Sigmoid colon (tissue), 7 donors: ENCODE measurements around the gene RIPK3. TPM values are rescaled to one million over a fixed set of nuclear protein-coding genes. Genes with fewer than 3 reads are reported as not detected.

Source experiments
- DNase-seq: peaks from one replicate; pipeline ENCODE4 v3.0.0-alpha.2; 2019
- H3K27ac ChIP-seq, 4 donors: fragments of 200-600 bp; sonication (generic); one replicate each; pipeline ENCODE4 v1.5.1; 2016 to 2019; ENCODE audit warnings: mild to moderate bottlenecking in 1 of 4
- H3K27me3 ChIP-seq, 3 donors: fragments of 200-600 bp; sonication (generic); one replicate each; pipeline ENCODE4 v1.5.1; 2019; ENCODE audit warnings: mild to moderate bottlenecking in 1 of 3
- H3K36me3 ChIP-seq, 4 donors: fragments of 200-600 bp; sonication (generic); one replicate each; pipeline ENCODE4 v1.5.1; 2016 to 2019
- H3K4me1 ChIP-seq, 4 donors: fragments of 200-600 bp; sonication (generic); one replicate each; pipeline ENCODE4 v1.5.1; 2017 to 2019
- H3K4me3 ChIP-seq, 4 donors: fragments of 200-600 bp; sonication (generic); one replicate each; pipeline ENCODE4 v1.5.1; 2017 to 2019; ENCODE audit warnings: mild to moderate bottlenecking in 2 of 4, moderate library complexity in 1 of 4
- H3K9me3 ChIP-seq, 4 donors: fragments of 200-600 bp in 3 of 4; sonication (generic) in 3 of 4; one replicate each; pipeline versions ENCODE4 v1.5.1 to v1.6.1; 2013 to 2019
- CTCF ChIP-seq, 4 experiments: fragments of 450-650 bp in 3 of 4; fragments of 200-600 bp in 1 of 4; IDR thresholded peaks; one replicate each; pipeline ENCODE4 v1.5.1; 2016 to 2019; ENCODE audit warnings: antibody characterized with exemption in 4 of 4, mild to moderate bottlenecking in 3 of 4, moderate library complexity in 2 of 4
- EP300 ChIP-seq, 4 donors: sonication (generic); formaldehyde crosslinking; IDR thresholded peaks; one replicate each; pipeline ENCODE4 v1.6.1; 2017; ENCODE audit warnings: antibody characterized with exemption in 4 of 4
- POLR2A ChIP-seq, 2 donors: fragments of 450-650 bp; IDR thresholded peaks; one replicate each; pipeline ENCODE4 v1.6.1; 2016; ENCODE audit warnings: antibody characterized with exemption in 2 of 2, mild to moderate bottlenecking in 2 of 2, moderate library complexity in 2 of 2
- POLR2AphosphoS5 ChIP-seq, 4 donors: sonication (generic); formaldehyde crosslinking; IDR thresholded peaks; one replicate each; pipeline ENCODE4 v1.6.1; 2017; ENCODE audit warnings: antibody characterized with exemption in 4 of 4
- WGBS, 2 donors: extraction: QIAGEN DNeasy Blood & Tissue Kit; methylation state at CpG; one replicate each; pipeline ENCODE4 v1.1.7; 2013; 5-methylcytosine and 5-hydroxymethylcytosine counted together
- intact Hi-C: fragments of 100-400 bp; cut with DNase I; formaldehyde crosslinking; loops from one replicate; pipeline ENCODE4 v1.15.1; 2023
- polyA plus RNA-seq, 3 donors: library from polyadenylated mRNA; stranded (reverse); fragments of 200-250 nt; gene quantifications; one replicate each; pipeline ENCODE4 v1.2.3, GENCODE V29; 2013
- total RNA-seq, 4 donors: library from RNA; depleted of rRNA; stranded (reverse); fragments of >200 nt; gene quantifications; one replicate each; pipeline ENCODE4 v1.1.0, GENCODE V29; 2016
- donor health status: healthy with polysubstance abuse.
- donor health status: Bipolar disorder and iron deficiency.
- donor health status: healthy.

The RIPK3 gene
- total and polyA plus RNA-seq, 7 donors, result 2.6 to 66.4 (median 12.5) TPM

DNA sequence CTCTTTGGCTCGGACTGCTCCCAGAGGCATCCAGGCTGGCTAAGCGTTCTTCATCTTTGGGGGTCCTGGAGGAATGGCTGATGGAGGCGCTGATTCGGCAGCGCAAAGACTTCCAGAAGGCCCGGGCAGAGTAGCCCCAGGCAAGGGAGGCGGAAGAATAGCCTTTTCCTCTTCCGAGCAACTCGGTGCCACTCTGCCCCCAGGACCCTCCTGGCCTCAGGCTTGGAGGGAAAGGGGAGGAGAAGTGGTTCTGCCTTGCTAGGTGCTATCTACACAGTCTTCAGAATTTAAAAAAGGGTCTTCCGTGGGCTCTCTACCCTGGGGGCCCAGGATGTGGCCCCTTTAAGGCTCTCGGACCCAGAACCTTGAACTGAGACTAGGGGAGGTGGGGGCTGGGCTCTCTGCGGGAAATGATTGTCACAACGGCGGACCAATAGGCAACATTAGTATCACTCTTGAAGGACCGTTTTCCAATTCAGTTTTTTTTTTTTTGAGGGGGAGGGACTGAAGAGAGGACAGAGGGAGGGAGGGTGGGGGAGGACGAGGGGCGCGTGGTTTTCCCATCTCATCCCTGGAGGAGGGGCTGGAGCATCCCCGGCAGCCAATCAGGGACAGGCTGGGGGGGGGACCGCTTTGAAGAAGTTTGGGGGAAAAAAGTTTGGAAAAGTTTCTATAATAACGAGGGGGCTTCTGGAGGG is 27.9 kb upstream of the RIPK3 start, which contains the start of gene NFATC4:
TSS of gene NFATC4 (plus strand) at position 671 of the 698 bp plus-strand sequence. CDS start 157 bp downstream, outside the sequence.
- Histone ChIP-seq H3K9me3 (no peaks in the 10 kb centered on the region), H3K27me3 (no peaks in the 10 kb centered on the region), H3K36me3 (peaks cover 0 to 30% (median 0%) of the 10 kb centered on the region in 4 donors), H3K27ac (peak within 1 kb of the TSS; percentile 91 to 99 (median 98)), H3K4me3 (peak within 1 kb of the TSS; percentile 69 to 90 (median 80)), H3K4me1 (peaks cover 0 to 59% (median 40%) of the 10 kb centered on the region in 4 donors)
- WGBS, 2 donors, result 3 to 8% methylated on average over 21 of the region's 21 CpGs
- no peak for TF ChIP-seq EP300 (IDR thresholded peaks at IDR 0.05)
- peak in 1 of 4 donors; percentile 23 for TF ChIP-seq POLR2AphosphoS5 (IDR thresholded peaks at IDR 0.05)
- DNase-seq, result peak; percentile 95
- intact Hi-C loops, result loop anchor here (1.0 to 5.0 kb wide), 4 partner anchors 34 to 225 kb away; partner anchors contain the start of genes EMC9, SDR39U1 and TINF2

DNA sequence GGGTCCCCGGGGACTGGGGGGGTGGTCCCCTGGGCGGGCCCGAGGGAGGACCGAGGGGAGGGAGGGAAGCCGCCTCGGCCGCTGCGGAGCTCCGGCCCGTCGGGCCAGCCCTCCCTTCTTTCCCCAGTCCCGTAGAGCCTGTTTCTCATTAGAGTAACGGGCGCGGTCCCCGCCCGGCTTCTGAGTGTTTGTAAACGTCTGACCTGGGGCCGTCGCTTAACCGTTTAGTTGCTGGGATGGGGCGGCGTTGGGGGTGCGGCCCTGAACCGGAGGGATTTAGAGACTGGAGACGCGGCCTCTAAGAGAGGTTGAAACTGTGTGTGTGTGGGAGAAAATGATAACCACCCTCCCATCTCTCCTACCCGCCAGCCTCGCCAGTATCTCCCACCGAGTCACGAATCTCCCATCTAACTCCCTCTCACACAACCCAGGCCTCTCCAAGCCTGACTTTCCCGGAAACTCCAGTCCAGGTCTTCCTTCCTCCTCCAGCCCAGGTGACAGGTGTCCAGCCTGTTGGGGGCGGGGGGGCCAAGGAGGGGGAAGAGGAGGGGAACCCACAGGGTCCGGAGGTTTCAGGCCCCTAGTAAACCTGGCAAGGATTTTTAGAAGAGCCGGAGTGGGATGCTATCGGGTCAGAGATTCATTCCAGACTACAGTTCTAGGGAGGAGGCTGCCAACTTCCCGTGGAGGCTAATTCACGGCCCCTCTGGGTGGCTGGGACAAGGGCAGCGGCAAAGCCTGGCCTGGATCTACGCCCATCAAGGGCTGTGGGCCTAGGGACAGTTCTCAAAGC is 27.1 kb upstream of the RIPK3 start:
- DNase-seq, result peak; percentile 96
- Histone ChIP-seq H3K27ac (peak overlapping the region; percentile 91 to 99 (median 98)), H3K4me3 (peak overlapping the region; percentile 69 to 90 (median 80)), H3K9me3 (no peaks in the 10 kb centered on the region), H3K27me3 (no peaks in the 10 kb centered on the region), H3K36me3 (peaks cover 0 to 22% (median 0%) of the 10 kb centered on the region in 4 donors), H3K4me1 (peaks cover 0 to 52% (median 37%) of the 10 kb centered on the region in 4 donors)
- intact Hi-C loops, result loop anchor here (1.0 to 5.0 kb wide), 4 partner anchors 64 to 225 kb away; partner anchors contain the start of genes EMC9, SDR39U1 and TINF2
- 1 to 2% methylated on average over 40 of the region's 40 CpGs for WGBS, 2 donors
- peak; percentile 52 to 80 (median 64) for TF ChIP-seq POLR2AphosphoS5 (IDR thresholded peaks at IDR 0.05)
- TF ChIP-seq POLR2A (IDR thresholded peaks at IDR 0.05), result peak; percentile 56 to 66
- peak in 1 of 4 donors; percentile 46 for TF ChIP-seq EP300 (IDR thresholded peaks at IDR 0.05)
- TF ChIP-seq CTCF (IDR thresholded peaks at IDR 0.05), result no peak

GRCh38 chr14:24366413-24366720 is 26.6 kb upstream of the RIPK3 start:
- TF ChIP-seq POLR2AphosphoS5 (IDR thresholded peaks at IDR 0.05) (peak in 3 of 4 donors; percentile 80 to 87 (median 86)), CTCF (IDR thresholded peaks at IDR 0.05) (no peak), POLR2A (IDR thresholded peaks at IDR 0.05) (no peak), EP300 (IDR thresholded peaks at IDR 0.05) (peak in 1 of 4 donors; percentile 10)
- intact Hi-C loops, result loop anchor here (1.0 to 5.0 kb wide), 3 partner anchors 65 to 224 kb away; partner anchors contain the start of genes EMC9 and TINF2
- peak overlapping the region; percentile 91 to 99 (median 98) for H3K27ac ChIP-seq
- peaks cover 0 to 46% (median 34%) of the 10 kb centered on the region in 4 donors for H3K4me1 ChIP-seq
- WGBS, 2 donors, result 0 to 3% methylated on average over 16 of the region's 16 CpGs
- H3K27me3 ChIP-seq, result no peaks in the 10 kb centered on the region
- peaks cover 0 to 17% (median 0%) of the 10 kb centered on the region in 4 donors for H3K36me3 ChIP-seq
- H3K4me3 ChIP-seq, result peak overlapping the region; percentile 69 to 90 (median 80)
- no peaks in the 10 kb centered on the region for H3K9me3 ChIP-seq
- no peak for DNase-seq

DNA sequence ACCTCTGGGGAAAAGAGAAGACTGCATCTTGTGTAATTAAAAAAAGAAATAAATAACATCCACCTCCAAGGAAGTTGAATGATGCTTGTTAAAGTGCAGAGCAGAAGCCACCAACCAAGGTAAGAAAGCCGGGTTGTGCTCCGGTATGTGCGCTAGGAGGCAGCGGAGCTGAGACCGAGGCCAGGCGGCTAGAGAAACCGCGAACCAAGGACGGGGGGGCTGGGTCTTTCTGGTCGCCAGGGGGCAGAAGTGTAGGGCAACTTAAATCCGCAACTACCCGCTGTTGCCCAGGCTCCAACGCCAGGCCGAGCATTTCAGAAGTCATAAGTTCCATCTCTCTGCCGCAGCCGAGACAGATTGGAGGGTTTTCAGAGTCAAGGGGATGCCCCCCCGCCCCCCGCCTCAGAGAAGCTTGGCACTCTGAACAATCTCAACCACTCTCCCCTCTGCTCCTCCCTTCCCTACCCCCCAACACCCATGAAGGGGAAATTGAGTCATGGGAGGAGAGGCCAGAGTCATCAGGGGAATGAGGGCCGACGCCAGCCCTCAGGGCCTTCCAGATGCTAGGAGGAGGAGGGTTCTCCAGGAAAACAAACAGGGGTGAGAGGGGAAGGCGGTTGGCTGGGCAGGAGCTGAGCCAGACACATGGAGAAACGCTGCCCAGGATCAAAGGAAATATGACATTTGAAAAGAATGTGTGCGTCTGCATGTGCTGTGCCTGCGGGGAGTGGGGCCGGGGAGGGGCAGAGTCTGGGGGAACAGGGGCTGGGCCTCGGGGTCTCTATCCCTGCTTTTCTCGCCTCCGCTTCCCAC is 26.0 kb upstream of the RIPK3 start:
- WGBS, 2 donors, result 3 to 7% methylated on average over 28 of the region's 28 CpGs
- Histone ChIP-seq H3K4me3 (peak overlapping the region; percentile 69 to 90 (median 80)), H3K27ac (peak overlapping the region; percentile 91 to 99 (median 98)), H3K9me3 (no peaks in the 10 kb centered on the region), H3K4me1 (peaks cover 0 to 45% (median 34%) of the 10 kb centered on the region in 4 donors), H3K27me3 (no peaks in the 10 kb centered on the region), H3K36me3 (peaks cover 0 to 11% (median 0%) of the 10 kb centered on the region in 4 donors)
- intact Hi-C loops, result loop anchor here (1.0 to 5.0 kb wide), 3 partner anchors 65 to 224 kb away; partner anchors contain the start of genes EMC9 and TINF2
- peak; percentile 95 for DNase-seq
- TF ChIP-seq EP300 (IDR thresholded peaks at IDR 0.05) (no peak), POLR2AphosphoS5 (IDR thresholded peaks at IDR 0.05) (peak in 3 of 4 donors; percentile 28 to 61 (median 58)), CTCF (IDR thresholded peaks at IDR 0.05) (peak; percentile 87 to 96 (median 94)), POLR2A (IDR thresholded peaks at IDR 0.05) (no peak)
